Myocyte (in vitro differentiated cells): Measurements from ENCODE around the gene CASKIN1. TPM values are rescaled to one million over a fixed set of nuclear protein-coding genes. Genes with fewer than 3 reads are reported as not detected.

Experiments used
- DNase-seq: peaks from one replicate; pipeline ENCODE4 v3.0.0-alpha.2; 2012; ENCODE audit warnings: low read depth
- total RNA-seq: library from RNA; depleted of rRNA; stranded (reverse); fragments of >200 nt; gene quantifications from 2 replicates; pipeline ENCODE4 v1.2.3, GENCODE V29; 2014

CASKIN1 gene
- total RNA-seq, 1 donor from 2014 or later = 1.0 TPM

DNA sequence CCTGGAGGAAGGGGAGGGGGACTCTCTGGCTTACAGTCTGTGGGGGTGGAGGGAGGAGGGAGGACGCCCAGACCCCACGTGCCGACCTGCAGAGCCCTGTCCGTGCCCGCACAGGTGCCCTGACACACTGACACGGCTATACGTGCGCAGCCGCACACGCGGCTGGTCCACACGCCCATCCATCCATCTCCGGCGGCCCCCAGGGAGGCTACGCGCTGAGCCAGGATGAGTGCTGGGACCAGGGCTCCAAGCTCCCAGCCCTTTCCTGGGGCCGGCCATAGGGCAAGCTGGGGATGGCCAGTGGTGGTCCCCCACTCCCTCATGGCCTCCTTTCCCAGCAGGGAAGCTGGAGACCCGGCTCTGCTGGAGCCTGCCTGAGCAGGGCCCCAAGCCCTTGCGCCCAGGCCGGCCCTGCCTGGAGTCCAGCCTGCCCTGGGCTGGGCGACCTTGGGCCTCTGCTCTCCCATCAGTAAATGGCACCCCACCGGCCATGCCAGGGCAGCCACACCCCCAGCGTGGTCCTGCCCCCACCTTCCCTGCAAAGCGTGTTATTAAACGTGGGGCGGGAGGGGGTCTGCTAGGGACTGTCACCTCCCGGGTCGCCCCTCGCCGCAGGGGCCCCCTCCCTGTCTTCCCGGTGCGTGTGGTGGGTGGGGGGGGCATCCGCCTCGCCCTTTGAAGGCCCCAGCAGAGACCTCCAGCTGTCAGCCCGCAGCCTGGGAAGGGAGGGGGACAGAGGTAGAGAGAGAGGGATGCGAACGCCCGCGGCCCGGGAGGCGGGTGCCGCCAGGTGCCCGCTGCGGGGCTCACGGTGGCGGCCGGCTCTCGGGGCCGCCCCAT is 863 bp downstream of the CASKIN1 start:
- DNase-seq = no peak

DNA sequence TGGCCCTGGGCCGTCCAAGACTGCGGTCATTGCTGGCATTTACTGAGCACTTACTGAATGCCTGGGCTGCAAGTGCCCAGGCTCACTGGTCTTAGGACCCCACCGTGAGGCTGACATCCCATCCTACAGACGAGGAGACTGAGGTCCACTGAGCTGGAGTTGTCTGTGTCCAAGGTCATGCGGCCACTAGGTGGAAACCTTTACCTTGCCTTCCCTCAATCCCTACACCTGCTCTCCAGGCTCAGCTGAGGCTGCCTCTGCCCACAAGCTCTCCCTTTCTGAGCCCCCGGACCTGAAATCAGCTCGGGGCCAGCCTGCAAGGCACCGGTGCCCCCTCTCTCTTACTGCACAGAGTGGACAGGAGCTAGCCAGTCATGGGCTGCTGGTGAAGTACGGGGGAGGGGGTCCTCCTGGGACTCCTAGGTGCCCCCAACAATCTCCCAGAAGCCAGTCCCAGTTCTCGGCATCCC is 1.5 kb downstream of the CASKIN1 start:
- DNase-seq = peak; percentile 42

DNA sequence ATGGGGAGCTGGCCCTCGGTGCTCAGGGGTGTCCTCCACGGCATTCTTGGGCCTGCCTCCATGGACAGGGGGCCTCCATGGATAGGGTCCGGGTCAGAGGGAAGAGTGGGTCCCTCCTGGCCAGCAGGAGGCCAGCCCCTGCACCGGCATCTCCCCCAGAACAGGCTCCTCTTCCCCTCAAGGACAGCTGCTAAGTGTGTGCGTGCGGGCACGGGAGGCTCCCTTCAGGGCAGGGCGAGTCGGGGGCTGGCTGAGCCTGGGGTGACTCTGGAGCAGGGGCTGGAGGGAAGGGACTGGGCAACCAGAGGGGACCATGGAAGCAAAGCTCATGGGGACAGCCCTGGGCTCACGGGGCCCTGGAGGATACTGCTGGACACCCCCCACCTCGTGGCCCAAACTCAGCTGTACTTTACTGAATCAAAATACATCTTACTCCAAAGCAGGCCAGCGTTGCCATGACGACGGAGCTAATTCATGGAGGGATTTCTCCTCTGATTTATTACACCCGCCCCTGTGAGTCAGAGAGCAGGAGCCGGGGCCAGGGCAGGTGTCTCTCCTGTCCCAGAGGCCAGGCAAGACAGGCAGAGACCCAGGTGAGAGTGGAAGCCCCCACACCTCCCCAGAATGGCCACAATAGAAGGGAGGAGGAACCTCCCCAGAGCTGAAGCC is 2.1 kb downstream of the CASKIN1 start:
- no peak for DNase-seq

DNA sequence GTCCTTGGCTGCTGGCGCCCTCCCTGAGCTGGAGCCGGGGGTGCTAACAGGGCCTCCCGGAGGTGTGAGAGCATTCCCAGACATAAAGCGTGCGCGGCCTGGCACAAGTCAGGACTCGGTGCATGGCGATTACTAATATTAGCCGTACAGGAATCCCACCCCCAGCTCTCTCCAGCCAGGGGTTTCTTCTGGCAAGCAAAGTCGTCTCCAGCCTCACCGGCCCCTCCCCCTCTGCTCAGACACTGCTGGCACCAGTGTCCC is 5.0 kb downstream of the CASKIN1 start:
- DNase-seq = no peak

DNA sequence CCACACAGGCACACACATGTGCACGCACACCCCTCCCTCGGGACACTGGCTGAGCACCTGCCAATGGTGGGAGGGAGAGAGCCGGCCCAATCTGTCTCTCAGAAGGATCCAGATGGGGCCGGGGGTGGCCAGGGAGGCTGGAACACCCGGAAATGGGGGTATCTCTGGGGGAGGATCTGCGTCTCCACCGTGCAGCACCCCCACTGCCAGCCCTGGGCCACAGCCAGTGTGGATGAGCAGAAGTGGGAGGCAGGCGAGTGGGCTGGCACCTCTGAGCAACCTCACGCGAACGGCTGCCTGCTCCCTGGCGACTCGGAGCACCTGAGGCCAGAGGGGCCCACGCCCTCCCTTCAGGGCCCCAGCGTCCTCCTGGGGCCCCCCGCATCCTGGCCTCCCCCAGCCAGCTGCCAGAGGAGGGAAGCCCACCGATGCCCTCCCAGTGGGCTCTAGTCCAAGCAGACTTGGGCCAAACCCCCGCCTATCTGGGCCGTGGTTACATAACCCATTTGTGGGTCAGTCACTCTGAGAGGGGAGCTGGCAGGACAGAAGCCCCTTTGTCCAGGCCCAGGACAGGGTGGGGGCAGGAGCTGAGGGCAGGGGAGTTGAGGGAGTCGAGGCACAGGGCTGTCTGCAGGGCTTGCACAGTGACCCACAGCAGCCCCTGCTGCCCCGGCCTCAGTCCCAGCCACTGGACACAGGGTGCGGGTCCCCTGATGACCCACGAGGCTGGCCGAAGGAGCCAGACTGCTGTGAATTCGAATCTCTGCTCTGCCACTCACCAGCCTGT is 5.6 kb downstream of the CASKIN1 start:
- DNase-seq = no peak

DNA sequence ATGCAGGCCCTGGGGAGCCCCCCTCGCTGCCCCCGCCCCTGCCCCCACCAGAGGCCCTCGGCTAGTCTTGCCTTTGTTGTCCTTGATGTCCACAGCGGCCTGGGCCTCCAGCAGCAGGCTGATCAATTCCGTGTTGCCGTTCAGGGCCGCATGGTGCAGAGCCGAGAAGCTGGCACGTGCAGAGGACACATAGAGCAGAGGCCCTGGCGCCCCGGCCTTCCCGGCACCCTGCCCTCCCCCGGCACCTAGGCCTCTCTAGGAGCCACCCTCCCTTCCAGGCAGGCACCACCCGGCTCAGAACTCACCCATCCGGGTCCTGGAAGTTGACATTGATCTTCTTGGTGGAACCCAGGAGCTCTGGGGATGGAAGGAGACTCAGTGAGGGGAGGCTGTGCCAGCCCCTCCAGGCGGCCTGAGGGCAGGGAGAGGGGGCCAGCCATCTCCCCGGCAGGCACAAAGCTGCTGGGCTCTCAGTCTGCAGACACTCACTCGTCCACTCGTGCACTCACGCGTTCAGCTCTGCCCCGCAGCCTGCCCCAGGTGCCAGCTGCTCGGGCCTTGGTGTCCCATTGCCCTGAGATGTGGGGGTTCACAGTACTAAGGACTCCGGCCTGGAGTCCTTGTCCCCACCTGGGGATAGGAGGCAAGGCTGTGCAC is 6.3 kb downstream of the CASKIN1 start:
- DNase-seq = no peak

DNA sequence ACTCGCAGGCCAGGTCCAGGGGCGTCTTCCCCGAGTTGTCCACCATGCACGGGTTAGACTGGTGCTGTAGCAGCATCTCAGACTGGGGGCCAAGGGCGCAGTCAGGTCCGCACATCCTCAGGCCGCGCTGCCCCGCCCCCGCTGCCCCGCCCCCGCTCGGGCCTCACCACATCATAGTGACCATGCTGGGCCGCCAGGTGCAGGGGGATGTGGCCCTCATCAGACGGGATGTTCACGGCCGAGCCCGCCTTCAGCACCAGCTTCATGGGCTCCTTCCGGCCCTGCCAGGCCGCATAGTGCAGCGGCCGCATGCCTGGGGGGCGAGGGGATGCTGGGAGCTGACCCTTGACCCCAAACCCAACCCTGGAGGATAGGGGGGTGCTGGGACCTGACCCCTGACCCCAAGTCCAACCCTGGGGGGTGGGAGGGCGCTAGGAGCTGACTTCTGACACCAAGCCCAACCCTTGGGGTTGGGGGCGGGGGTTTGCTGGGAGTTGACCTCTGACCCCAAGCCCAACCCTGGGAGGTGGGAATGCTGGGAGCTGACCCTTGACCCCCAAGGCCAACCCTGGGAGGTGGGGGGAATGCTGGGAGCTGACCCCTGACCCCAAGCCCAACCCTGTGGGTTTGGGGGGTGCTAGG is 7.0 kb downstream of the CASKIN1 start:
- no peak for DNase-seq

DNA sequence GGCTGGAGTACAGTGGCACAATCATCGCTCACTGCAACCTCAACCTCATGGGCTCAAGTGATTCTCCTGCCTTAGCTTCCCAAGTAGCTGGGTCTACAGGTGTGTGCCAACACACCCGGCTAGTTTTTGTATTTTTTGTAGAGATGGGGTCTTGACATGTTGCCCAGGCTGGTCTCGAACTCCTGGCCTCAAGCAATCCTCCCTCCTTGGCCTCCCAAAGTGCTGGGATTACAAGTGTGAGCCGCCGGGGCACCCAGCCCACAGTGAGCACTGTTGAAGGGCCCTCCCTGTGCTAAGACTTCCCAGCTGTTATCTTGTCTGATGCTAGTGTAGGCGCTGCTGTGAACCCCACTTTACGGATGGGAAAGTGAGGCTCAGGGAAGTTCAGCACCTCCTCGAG is 8.0 kb downstream of the CASKIN1 start:
- no peak for DNase-seq

DNA sequence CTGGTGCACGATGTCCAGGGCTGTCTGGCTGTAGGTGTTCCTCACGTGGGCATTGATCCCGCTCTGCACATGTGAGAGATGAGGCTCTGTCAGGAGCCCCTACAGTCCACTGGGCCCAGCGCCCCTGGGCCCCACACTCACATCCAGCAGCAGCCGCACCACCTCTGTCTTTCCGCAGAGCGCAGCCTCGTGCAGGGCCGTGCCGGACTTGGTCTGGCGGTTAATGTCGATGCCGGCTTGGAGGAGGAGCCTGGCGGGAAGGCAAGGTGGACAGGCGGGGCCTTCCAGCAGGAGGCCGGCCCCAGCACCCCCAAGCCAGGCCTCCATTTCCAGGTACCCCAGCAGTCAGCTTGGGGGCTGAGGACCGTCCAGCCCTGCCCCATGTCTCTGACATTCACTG is 9.2 kb downstream of the CASKIN1 start:
- DNase-seq = no peak

DNA sequence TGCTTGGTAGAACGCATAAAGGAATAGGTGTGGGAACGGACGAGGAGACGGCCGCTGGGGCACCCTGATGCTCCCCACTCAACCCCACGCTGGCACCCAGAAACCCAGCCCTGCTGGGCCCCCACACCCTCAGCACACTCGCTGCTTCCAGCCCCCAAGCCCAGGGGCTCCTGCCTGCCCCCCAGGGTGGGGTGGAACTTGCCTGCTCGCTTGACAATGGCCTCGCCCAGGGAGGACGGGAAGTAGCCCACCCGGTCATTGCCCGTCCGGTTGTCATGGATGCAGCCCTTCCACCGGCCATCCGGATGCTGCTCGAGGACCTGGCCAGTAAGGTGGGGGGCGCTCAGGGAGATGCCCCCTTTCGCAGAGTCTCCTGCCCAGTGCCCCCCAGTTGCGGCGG is 9.9 kb downstream of the CASKIN1 start:
- no peak for DNase-seq

DNA sequence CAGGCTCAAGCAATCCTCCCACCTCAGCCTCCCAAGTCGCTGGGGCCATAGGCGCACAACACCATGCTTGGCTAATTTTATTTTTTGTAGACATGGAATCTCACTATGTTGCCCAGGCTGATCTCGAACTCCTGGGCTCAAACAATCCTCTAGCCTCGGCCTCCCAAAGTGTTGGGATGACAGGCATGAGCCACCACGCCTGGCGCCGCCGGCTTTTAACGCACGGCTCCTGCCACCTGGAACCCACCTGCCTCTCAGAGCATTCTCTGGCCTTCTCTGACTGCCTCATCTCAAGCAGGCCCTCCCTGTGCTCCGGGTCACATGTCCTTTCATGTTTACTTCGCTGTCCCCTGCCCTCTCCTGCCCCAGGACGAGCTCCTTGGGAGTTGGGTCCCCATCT is 10.3 kb downstream of the CASKIN1 start:
- DNase-seq = no peak

DNA sequence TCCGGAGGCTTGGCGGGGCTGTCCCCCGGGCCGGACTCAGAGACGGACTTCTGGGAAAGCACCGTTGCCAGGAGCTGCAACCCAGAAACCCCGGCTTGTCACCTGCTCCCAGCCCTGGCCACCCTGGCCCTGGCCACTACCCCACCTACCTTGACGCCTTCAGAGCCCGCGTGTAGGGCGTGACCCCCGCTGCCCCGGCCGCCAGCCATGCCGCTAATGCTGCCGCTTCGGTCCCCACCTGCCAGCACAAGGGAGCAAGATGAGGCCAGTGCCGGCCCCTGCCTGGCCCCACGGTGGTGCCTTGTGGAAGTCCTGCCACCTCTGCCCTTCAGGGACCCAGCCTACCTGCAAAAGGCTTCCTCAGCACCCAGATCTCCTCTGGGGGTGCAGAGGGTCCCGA is 11.4 kb downstream of the CASKIN1 start:
- DNase-seq = no peak

DNA sequence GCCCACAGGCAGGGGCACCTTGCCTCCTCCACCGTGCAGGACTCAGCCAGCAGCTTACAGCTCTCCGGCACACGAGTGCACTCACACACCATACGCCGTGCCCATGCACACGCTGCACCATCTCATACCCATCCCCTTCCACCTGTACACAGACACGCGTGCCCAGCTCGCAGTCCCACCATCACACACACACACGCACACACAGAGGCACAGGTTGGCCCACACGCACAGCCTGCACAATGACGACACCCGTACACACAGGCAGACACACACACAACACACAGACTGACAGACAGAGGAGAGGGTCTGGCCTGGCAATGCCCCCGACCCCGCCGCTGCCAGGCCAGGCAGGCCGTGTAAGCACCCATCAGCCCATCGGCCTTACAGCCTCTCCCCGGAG is 12.1 kb downstream of the CASKIN1 start:
- DNase-seq = no peak

DNA sequence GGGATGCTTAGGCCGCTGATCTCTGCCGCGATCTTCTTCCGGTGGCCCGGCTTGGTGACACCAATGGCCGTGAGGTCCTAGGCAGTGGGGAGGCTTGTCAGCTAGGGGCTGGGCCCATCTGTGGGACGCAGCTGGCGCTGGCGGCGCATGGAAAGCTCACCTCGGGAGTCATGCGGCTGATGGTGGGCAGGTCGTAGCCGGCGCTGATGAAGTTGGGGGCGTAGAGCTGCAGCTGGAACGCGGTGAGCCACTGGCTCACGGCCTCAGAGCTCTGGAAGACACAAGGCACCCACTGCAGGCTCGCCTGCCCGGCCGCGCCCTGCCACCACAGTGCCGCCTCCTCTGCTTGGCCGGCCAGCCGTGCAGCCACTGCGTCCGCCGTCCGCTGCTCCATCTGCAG is 12.7 kb downstream of the CASKIN1 start:
- DNase-seq = no peak

DNA sequence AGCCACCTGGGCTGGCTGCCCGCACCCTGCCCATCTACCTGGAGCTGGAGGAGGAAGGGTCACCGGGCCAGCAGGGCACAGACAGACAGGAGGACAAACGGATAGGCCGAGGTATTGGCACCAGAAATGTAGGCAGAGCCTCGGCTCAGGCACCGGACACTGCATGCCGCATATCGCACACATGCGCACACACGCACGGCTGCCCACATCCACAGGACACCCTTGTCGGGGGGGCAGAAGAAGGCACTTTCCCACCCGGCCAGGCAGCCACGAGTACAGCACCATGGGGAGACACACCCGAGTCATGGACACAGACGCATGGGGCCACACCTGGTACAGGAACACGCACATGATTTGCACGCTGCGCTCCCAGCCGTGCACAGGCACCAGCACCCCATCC is 14.5 kb downstream of the CASKIN1 start:
- no peak for DNase-seq

DNA sequence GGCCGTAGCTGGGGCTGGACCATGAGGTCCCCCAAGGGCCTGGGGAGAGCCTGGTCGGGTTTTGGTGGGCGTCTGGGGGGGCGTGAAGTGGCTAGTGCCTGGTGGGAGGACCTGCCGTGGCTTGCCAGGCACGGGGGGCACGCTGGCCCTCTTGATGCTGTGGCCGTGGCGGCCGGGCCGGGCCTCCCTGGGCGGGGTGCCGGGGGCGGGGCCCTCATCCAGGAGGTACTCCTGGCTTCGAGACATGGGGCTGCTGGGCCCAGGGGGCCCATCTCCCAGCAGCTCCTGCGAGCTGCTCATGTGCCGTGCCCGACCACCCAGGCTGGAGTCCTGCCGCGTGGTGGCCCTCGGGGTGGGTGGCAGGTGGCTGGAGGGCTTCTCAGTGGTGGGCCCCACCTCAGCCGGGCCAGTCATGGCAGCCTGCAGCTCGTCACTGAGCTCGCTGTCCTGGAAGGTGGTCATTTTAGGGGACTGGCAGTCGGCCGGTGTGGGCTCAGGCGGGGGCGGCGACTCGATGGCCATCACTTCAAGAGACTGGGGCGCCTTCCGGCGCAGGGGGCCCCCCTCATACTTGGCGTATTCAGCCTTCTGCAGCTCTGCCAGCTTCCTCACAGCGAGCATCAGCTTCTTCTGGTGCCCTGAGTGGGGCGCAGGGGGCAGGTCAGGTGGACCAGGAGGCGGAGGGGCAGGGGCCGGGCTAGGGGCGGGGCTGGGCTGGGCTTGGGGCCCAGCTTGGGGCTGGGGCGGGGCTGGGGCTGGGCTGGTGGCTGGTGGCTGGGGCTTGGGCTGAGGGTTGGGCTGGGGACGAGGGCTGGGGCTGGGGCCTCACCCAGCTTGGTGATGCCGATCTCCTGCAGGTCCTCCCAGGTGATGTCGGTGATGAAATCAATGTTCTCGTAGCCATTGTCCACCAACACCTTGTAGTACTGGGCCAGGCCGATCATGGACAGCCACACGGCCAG is 15.2 kb downstream of the CASKIN1 start:
- no peak for DNase-seq

DNA sequence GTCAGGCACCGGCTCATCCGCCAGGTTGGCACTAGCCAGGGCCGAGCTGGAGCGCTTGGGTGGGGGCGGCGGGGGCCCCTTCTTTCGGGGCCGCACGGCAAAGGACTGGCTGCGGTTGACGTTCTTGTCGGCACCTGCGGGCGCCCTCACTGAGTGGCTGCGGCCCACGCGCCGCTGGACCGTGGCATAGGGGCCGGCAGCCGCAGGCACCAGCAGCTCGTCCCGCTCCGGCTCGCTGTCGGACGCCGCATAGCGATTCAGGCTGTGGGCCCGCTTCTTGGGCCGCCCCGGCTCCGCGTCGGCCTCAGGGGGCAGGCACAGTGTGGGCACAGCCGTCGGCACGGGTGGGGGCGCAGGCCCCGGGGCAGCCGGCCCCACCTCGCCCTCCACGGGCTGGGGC is 15.9 kb downstream of the CASKIN1 start:
- no peak for DNase-seq

DNA sequence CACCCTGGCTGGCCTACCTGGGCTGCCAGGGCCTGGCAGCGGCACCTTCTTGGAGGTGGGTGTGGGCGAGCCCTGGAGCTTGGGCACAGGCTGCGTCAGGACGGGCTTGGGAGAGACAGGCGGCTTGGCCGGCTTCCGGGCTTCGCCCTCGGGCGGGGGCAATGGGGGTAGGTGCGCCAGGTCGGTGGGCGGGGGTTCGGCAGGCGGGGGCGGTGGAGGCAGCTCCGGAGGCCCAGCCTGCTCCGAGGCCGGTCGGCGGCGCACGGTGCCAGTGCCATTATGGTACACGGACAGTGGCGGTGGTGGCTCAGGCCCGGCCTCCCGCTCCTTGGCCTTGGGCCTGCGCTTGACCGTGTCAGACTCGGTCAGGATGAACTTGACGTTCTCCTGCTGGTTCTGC is 16.8 kb downstream of the CASKIN1 start:
- DNase-seq = no peak

DNA sequence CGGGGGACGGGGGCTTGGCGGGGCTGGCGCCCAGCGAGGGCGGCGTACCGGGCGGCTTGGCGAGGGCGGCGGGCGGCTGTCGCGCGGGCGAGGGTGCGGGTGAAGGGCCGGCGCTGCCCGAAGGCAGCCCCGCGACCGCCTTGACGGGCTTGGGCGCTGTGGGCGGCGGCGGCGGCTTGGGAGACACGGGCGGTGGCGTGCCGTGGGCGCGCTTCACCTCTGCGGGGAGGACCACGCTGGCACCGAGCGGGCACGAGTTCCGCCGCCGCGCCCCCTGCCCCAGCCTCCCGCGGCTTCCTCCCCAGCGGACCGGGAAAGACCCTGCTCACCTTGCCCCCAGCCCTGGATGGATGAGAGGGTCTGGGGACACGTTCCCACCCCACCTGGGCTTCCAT is 17.3 kb downstream of the CASKIN1 start:
- DNase-seq = no peak
